Astrocyte (in vitro differentiated cells and primary cell): Measurements from ENCODE around the gene BMP4. TPM values are rescaled to one million over a fixed set of nuclear protein-coding genes. Genes with fewer than 3 reads are reported as not detected.
A peak's percentile ranks its signal among the peaks of the same experiment; 100 is the strongest.
"Not testable (repeated sequence)": the region's sequence is repeated elsewhere in the genome, so short reads cannot be mapped to it uniquely, and the experiment has no call there.

Experiments
- DNase-seq: peaks from one replicate; pipeline ENCODE4 v3.0.0-alpha.2; 2010; ENCODE audit warnings: low read depth
- FAIRE-seq: peaks from 2 replicates; lab custom pipeline; 2011; peaks lifted over from hg19 to GRCh38; lab: Jason Lieb, UNC
- H2AFZ ChIP-seq: 2 replicates; pipeline ENCODE4 v1.6.0; 2012; ENCODE audit warnings: low read depth, low read length, inconsistent platforms
- H3K27ac ChIP-seq: 2 replicates; pipeline ENCODE4 v1.5.1; 2011; ENCODE audit warnings: low read depth, low read length, inconsistent platforms
- H3K27me3 ChIP-seq: 2 replicates; pipeline ENCODE4 v1.6.0; 2011; ENCODE audit warnings: low read length, inconsistent platforms; ENCODE audit not compliant: insufficient read depth
- H3K36me3 ChIP-seq: 2 replicates; pipeline ENCODE4 v1.5.1; 2011; ENCODE audit warnings: low read length, inconsistent platforms; ENCODE audit not compliant: insufficient read depth
- H3K4me1 ChIP-seq: 2 replicates; pipeline ENCODE4 v1.5.1; 2011; ENCODE audit warnings: low read length, inconsistent platforms; ENCODE audit not compliant: insufficient read depth
- H3K4me2 ChIP-seq: 2 replicates; pipeline ENCODE4 v1.6.0; 2012; ENCODE audit warnings: low read length, inconsistent platforms
- H3K4me3 ChIP-seq: 2 replicates; pipeline ENCODE4 v1.5.1; 2011; ENCODE audit warnings: low read depth, mild to moderate bottlenecking, low read length, inconsistent platforms; ENCODE audit not compliant: insufficient read depth
- H3K79me2 ChIP-seq: 2 replicates; pipeline ENCODE4 v1.6.0; 2012; ENCODE audit warnings: mild to moderate bottlenecking, low read length, inconsistent platforms; ENCODE audit not compliant: insufficient read depth
- H3K9ac ChIP-seq: 2 replicates; pipeline ENCODE4 v1.6.0; 2012; ENCODE audit warnings: mild to moderate bottlenecking, low read length, inconsistent platforms
- H3K9me3 ChIP-seq: 2 replicates; pipeline ENCODE4 v1.5.1; 2012; ENCODE audit warnings: low read depth, mild to moderate bottlenecking, low read length, inconsistent platforms; ENCODE audit not compliant: insufficient read depth
- H4K20me1 ChIP-seq: 2 replicates; pipeline ENCODE4 v1.6.0; 2012; ENCODE audit warnings: low read length, inconsistent platforms; ENCODE audit not compliant: insufficient read depth
- H3K27ac Mint-ChIP-seq: one replicate; pipeline ENCODE4 v1.8.0; 2021; ENCODE audit warnings: mild to moderate bottlenecking, mixed read lengths; ENCODE audit not compliant: unreplicated experiment
- H3K27me3 Mint-ChIP-seq: one replicate; pipeline ENCODE4 v1.8.0; 2021; ENCODE audit warnings: low read depth, mixed read lengths; ENCODE audit not compliant: unreplicated experiment
- H3K36me3 Mint-ChIP-seq: one replicate; pipeline ENCODE4 v1.8.0; 2021; ENCODE audit warnings: low read depth, mixed read lengths; ENCODE audit not compliant: unreplicated experiment
- H3K4me1 Mint-ChIP-seq: one replicate; pipeline ENCODE4 v1.8.0; 2021; ENCODE audit warnings: low read depth, mixed read lengths; ENCODE audit not compliant: unreplicated experiment
- H3K4me3 Mint-ChIP-seq: one replicate; pipeline ENCODE4 v1.8.0; 2021; ENCODE audit warnings: mild to moderate bottlenecking, moderate library complexity, mixed read lengths; ENCODE audit not compliant: unreplicated experiment
- H3K9me3 Mint-ChIP-seq: one replicate; pipeline ENCODE4 v1.8.0; 2021; ENCODE audit warnings: mild to moderate bottlenecking, mixed read lengths; ENCODE audit not compliant: unreplicated experiment
- EZH2 ChIP-seq: IDR thresholded peaks from 2 replicates; pipeline ENCODE4 v1.6.1; 2012; ENCODE audit warnings: mild to moderate bottlenecking, low read length, inconsistent platforms; ENCODE audit not compliant: insufficient read depth
- total RNA-seq: library from RNA; stranded (reverse); gene quantifications from 2 replicates; pipeline ENCODE4 v1.2.1, GENCODE V29; 2021
- TF ChIP-seq, protein P1 (sequence below): IDR thresholded peaks from 2 replicates; pipeline ENCODE4 v1.5.1; 2011; ENCODE audit warnings: low read depth, mild to moderate bottlenecking, inconsistent platforms, low read length, moderate library complexity; ENCODE audit not compliant: insufficient read depth

BMP4 gene
- total RNA-seq, 1 donor from 2014 or later = 27.2 TPM

DNA sequence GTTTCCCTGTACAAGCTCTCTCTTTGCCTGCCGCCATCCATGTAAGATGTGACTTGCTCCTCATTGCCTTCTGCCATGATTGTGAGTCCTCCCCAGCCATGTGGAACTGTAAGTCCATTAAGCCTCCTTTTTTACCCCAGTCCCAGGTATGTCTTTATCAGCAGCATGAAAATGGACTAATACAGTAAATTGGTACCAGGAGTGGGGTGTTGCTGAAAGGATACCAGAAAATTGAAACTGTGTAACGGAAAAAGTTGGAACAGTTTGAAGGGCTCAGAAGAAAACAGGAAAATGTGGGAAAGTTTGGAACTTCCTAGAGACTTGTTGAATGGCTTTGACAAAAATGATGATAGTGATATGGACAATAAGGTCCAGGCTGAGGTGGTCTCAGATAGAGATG, 28.3 kb upstream of the BMP4 start:
- not testable (repeated sequence) for H3K9ac ChIP-seq, H3K27ac Mint-ChIP-seq, H3K4me2 ChIP-seq, H3K27me3 ChIP-seq, DNase-seq, H2AFZ ChIP-seq, H3K4me3 Mint-ChIP-seq, H3K4me1 ChIP-seq, H4K20me1 ChIP-seq, H3K27me3 Mint-ChIP-seq, H3K79me2 ChIP-seq, H3K36me3 ChIP-seq, FAIRE-seq, H3K4me1 Mint-ChIP-seq, H3K27ac ChIP-seq, H3K36me3 Mint-ChIP-seq, H3K4me3 ChIP-seq, H3K9me3 ChIP-seq
- H3K9me3 Mint-ChIP-seq = peaks cover 24% of the 10 kb centered on the region

DNA sequence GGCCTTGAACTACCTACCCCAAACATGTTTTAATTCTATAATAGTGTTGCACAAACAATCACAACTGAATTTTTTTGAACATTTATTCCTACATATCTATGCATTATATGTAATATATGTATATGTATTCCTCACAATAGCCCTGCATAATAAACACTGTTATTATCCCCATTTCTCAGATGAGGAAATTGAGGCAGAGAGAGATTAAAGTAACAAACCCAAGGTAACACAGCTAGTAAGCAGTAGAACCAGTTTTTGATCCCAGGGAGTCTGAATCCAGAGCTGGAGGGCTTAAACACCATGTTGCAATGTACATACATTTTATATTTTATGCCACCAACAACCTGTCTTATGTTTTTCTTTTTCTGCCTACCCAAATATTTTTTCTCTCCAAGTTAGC, 26.5 kb upstream of the BMP4 start:
- no peak for FAIRE-seq
- no peak for DNase-seq
- Mint-ChIP-seq H3K27me3 (no peaks in the 10 kb centered on the region), H3K4me3 (no peak overlapping the region), H3K9me3 (peaks cover 24% of the 10 kb centered on the region), H3K4me1 (peaks cover 17% of the 10 kb centered on the region), H3K36me3 (peaks cover 2% of the 10 kb centered on the region), H3K27ac (no peak overlapping the region)
- Histone ChIP-seq H3K4me2 (no peak overlapping the region), H3K9me3 (no peaks in the 10 kb centered on the region), H3K4me1 (peaks cover 6% of the 10 kb centered on the region), H3K79me2 (no peaks in the 10 kb centered on the region), H4K20me1 (no peaks in the 10 kb centered on the region), H2AFZ (no peak overlapping the region), H3K27me3 (peaks cover 2% of the 10 kb centered on the region), H3K9ac (no peak overlapping the region), H3K27ac (no peak overlapping the region), H3K4me3 (no peak overlapping the region), H3K36me3 (no peaks in the 10 kb centered on the region)
- no peak for TF ChIP-seq EZH2
- TF ChIP-seq, protein P1, sequence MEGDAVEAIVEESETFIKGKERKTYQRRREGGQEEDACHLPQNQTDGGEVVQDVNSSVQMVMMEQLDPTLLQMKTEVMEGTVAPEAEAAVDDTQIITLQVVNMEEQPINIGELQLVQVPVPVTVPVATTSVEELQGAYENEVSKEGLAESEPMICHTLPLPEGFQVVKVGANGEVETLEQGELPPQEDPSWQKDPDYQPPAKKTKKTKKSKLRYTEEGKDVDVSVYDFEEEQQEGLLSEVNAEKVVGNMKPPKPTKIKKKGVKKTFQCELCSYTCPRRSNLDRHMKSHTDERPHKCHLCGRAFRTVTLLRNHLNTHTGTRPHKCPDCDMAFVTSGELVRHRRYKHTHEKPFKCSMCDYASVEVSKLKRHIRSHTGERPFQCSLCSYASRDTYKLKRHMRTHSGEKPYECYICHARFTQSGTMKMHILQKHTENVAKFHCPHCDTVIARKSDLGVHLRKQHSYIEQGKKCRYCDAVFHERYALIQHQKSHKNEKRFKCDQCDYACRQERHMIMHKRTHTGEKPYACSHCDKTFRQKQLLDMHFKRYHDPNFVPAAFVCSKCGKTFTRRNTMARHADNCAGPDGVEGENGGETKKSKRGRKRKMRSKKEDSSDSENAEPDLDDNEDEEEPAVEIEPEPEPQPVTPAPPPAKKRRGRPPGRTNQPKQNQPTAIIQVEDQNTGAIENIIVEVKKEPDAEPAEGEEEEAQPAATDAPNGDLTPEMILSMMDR = no peak

DNA sequence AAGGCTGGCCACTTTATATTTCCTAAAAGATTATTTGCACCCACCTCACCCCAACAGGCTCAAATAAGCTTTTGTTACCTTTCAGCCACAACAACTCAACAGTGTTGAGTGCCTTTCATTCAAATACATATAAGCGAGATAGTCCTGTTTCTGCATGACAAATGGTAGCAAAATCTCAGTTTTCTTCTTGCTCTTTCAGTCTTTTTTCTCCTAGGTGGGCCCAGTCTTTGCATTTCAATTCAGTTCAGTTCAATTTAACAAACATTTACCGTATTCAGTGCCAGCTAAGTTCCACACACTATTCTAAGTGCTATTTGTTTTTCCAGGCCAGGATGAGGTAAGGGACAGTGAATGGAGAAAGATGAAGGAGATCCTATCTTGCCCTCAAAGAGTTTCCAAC, 25.9 kb upstream of the BMP4 start:
- Histone ChIP-seq H3K27ac (no peak overlapping the region), H2AFZ (no peak overlapping the region), H3K4me2 (no peak overlapping the region), H3K79me2 (no peaks in the 10 kb centered on the region), H3K4me3 (no peak overlapping the region), H3K9ac (no peak overlapping the region), H3K27me3 (peaks cover 2% of the 10 kb centered on the region), H3K9me3 (no peaks in the 10 kb centered on the region), H4K20me1 (no peaks in the 10 kb centered on the region), H3K36me3 (no peaks in the 10 kb centered on the region), H3K4me1 (peaks cover 6% of the 10 kb centered on the region)
- H3K9me3 Mint-ChIP-seq = peaks cover 22% of the 10 kb centered on the region
- H3K27ac Mint-ChIP-seq = no peak overlapping the region
- H3K4me3 Mint-ChIP-seq = no peak overlapping the region
- H3K27me3 Mint-ChIP-seq = no peaks in the 10 kb centered on the region
- H3K4me1 Mint-ChIP-seq = peaks cover 17% of the 10 kb centered on the region
- FAIRE-seq (peak; percentile 82), DNase-seq (no peak)
- H3K36me3 Mint-ChIP-seq = peaks cover 2% of the 10 kb centered on the region
- no peak for TF ChIP-seq EZH2
- TF ChIP-seq, protein P1 = no peak
